ENCODE results near the gene EXOC3L4.

DNA sequence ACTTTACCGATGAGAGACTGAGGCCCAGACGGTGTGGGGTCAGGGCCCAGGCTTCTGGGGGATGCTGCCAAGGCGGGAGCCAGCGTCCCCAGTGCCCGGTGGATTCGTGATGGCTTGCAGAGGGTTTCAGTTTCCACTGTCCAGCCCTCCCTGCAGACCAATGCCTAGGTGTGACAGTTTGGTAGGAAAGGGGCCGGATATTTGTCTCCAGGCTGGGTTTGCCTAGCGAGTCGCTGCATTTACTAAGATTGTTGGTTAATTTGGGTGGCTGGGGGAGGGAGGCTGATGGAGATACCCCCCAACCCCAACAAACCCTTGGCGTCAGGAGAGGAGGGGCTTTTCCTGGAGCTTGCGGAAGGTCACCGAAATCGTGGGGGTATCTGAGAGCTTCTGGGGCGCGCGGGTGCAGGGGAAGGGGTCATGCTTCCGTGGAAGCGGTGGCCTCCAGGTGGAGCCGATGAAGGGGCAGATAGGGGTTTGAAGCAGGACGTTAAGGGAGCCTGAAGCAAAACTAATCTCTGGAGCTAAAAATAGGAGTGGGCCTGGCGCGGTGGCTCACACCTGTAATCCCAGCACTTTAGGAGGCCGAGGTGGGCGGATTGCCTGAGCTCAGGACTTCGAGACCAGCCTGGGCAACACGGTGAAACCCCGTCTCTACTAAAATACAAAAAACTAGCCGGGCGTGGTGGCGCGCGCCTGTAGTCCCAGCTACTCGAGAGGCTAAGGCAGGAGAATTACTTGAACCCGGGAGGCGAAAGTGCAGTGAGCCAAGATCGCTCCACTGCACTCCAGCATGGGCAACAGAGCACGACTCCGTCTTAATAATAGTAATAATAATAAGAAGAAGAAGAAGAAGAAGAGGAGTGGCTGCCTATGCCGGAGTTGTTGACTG lies 36.1 kb upstream of the EXOC3L4 start:
- TF ChIP-seq POLR2A (IDR thresholded peaks at IDR 0.05; ENCODE audit: low read depth, low read length) (no peak), EZH2 (IDR thresholded peaks at IDR 0.05; ENCODE audit: borderline replicate concordance, low read depth, low read length, severe bottlenecking) (no peak)
- TF ChIP-seq, protein P1, sequence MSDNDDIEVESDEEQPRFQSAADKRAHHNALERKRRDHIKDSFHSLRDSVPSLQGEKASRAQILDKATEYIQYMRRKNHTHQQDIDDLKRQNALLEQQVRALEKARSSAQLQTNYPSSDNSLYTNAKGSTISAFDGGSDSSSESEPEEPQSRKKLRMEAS (IDR thresholded peaks at IDR 0.05; ENCODE audit: insufficient read depth, insufficient read length) = no peak
